Parathyroid adenoma (tissue), 2 donors: ENCODE data around the gene DPYSL4.

Experiments
- H2AFZ ChIP-seq: fragments of 300-600 bp; sonication (generic); one replicate; pipeline ENCODE4 v1.7.0; 2017; ENCODE audit warnings: antibody characterized with exemption, mild to moderate bottlenecking
- H3K27ac ChIP-seq: fragments of 300-600 bp; sonication (generic); one replicate; pipeline ENCODE4 v1.7.0; 2017
- H3K27me3 ChIP-seq: fragments of 300-600 bp; sonication (generic); one replicate; pipeline ENCODE4 v1.7.0; 2017; ENCODE audit warnings: low read length; ENCODE audit not compliant: control insufficient read depth, insufficient read depth
- H3K36me3 ChIP-seq: fragments of 300-600 bp; sonication (generic); one replicate; pipeline ENCODE4 v1.7.0; 2017; ENCODE audit warnings: low read length; ENCODE audit not compliant: control insufficient read depth, insufficient read depth
- H3K4me1 ChIP-seq: fragments of 300-600 bp; sonication (generic); one replicate; pipeline ENCODE4 v1.7.0; 2017; ENCODE audit warnings: control low read depth
- H3K4me2 ChIP-seq: fragments of 300-600 bp; sonication (generic); one replicate; pipeline ENCODE4 v1.7.0; 2017; ENCODE audit warnings: low read length
- H3K4me3 ChIP-seq: fragments of 300-600 bp; sonication (generic); one replicate; pipeline ENCODE4 v1.7.0; 2017; ENCODE audit warnings: low read depth, low read length
- H3K79me2 ChIP-seq: fragments of 300-600 bp; sonication (generic); one replicate; pipeline ENCODE4 v1.7.0; 2017; ENCODE audit warnings: control low read depth
- H3K9ac ChIP-seq: fragments of 300-600 bp; sonication (generic); one replicate; pipeline ENCODE4 v1.7.0; 2017; ENCODE audit warnings: mild to moderate bottlenecking
- H3K9me3 ChIP-seq: fragments of 300-600 bp; sonication (generic); one replicate; pipeline ENCODE4 v1.7.0; 2017; ENCODE audit warnings: low read length; ENCODE audit not compliant: control insufficient read depth
- CTCF ChIP-seq: fragments of 300-600 bp; sonication (generic); IDR thresholded peaks from one replicate; pipeline ENCODE4 v1.7.0; 2017; ENCODE audit warnings: antibody characterized with exemption, mild to moderate bottlenecking
- donor health status: primary hyperparathyroidism.

Gene DPYSL4

GRCh38 chr10:132239126-132240031 lies 52.6 kb downstream of the DPYSL4 start:
- TF ChIP-seq CTCF = no peak
- no peaks in the 10 kb centered on the region for H3K27me3 ChIP-seq
- no peaks in the 10 kb centered on the region for H3K36me3 ChIP-seq
- H3K4me1 ChIP-seq = no peaks in the 10 kb centered on the region
- no peaks in the 10 kb centered on the region for H3K79me2 ChIP-seq
- H2AFZ ChIP-seq = no peak overlapping the region
- no peaks in the 10 kb centered on the region for H3K9me3 ChIP-seq
- no peak overlapping the region for H3K9ac ChIP-seq
- no peak overlapping the region for H3K4me2 ChIP-seq
- no peak overlapping the region for H3K4me3 ChIP-seq
- H3K27ac ChIP-seq = no peak overlapping the region

- H3K4me1 ChIP-seq = no peaks in the 10 kb centered on the region
- TF ChIP-seq CTCF = no peak
- H3K27me3 ChIP-seq = no peaks in the 10 kb centered on the region
- no peak overlapping the region for H3K4me3 ChIP-seq
- H3K27ac ChIP-seq = no peak overlapping the region
- no peak overlapping the region for H3K9ac ChIP-seq
- no peaks in the 10 kb centered on the region for H3K79me2 ChIP-seq
- H3K36me3 ChIP-seq = no peaks in the 10 kb centered on the region
- H3K4me2 ChIP-seq = no peak overlapping the region
- no peak overlapping the region for H2AFZ ChIP-seq
- no peaks in the 10 kb centered on the region for H3K9me3 ChIP-seq
Observed at GRCh38 chr10:132240156-132240555, 53.4 kb downstream of the DPYSL4 start.

- no peaks in the 10 kb centered on the region for H3K9me3 ChIP-seq
- no peak overlapping the region for H3K27ac ChIP-seq
- no peaks in the 10 kb centered on the region for H3K36me3 ChIP-seq
Observed at GRCh38 chr10:132240581-132240980, 53.8 kb downstream of the DPYSL4 start.

GRCh38 chr10:132241086-132241485 lies 54.3 kb downstream of the DPYSL4 start:
- Histone ChIP-seq H3K4me3 (no peak overlapping the region), H3K4me2 (no peak overlapping the region), H3K27ac (no peak overlapping the region), H2AFZ (no peak overlapping the region), H3K36me3 (no peaks in the 10 kb centered on the region), H3K79me2 (no peaks in the 10 kb centered on the region), H3K9me3 (no peaks in the 10 kb centered on the region), H3K27me3 (no peaks in the 10 kb centered on the region), H3K4me1 (no peaks in the 10 kb centered on the region), H3K9ac (no peak overlapping the region)
- no peak for TF ChIP-seq CTCF

More at GRCh38 chr10:132240581-132240980, 53.8 kb downstream of the DPYSL4 start:
- no peaks in the 10 kb centered on the region for H3K4me1 ChIP-seq
- no peaks in the 10 kb centered on the region for H3K27me3 ChIP-seq
- H3K4me3 ChIP-seq = no peak overlapping the region
- no peak overlapping the region for H3K9ac ChIP-seq
- TF ChIP-seq CTCF = no peak
- H3K4me2 ChIP-seq = no peak overlapping the region
- H2AFZ ChIP-seq = no peak overlapping the region
- no peaks in the 10 kb centered on the region for H3K79me2 ChIP-seq

GRCh38 chr10:132241496-132241895 lies 54.7 kb downstream of the DPYSL4 start:
- Histone ChIP-seq H3K4me2 (no peak overlapping the region), H3K4me1 (no peaks in the 10 kb centered on the region), H3K27me3 (no peaks in the 10 kb centered on the region), H3K36me3 (no peaks in the 10 kb centered on the region), H3K27ac (no peak overlapping the region), H3K9me3 (no peaks in the 10 kb centered on the region), H3K4me3 (no peak overlapping the region), H3K79me2 (no peaks in the 10 kb centered on the region), H3K9ac (no peak overlapping the region), H2AFZ (no peak overlapping the region)
- TF ChIP-seq CTCF = no peak
